K562 (cell line): ENCODE results near the gene KIF3A. TPM values are rescaled to one million over a fixed set of nuclear protein-coding genes. Genes with fewer than 3 reads are reported as not detected.

ENCODE experiments used
- ATAC-seq: fragments of 200-7000 bp; cut with Tn5 transposase; 3 replicates; pipeline ENCODE4 v1.9.1; 2020; ENCODE audit warnings: moderate library complexity
- BruUV-seq: library from RNA; stranded (reverse); fragments of 400-500 nt; replicated peaks from 2 replicates; lab custom pipeline; 2021; lab: Mats Ljungman, UMichigan
- CTCF ChIA-PET: fragments of 300-600 bp; formaldehyde crosslinking; extraction: SDS; loops from one replicate; lab custom pipeline; 2021; ENCODE audit warnings: low intra/inter-chr PET ratio; lab: Yijun Ruan, JAX
- POLR2A ChIA-PET: fragments of 300-600, 350-650 bp; sonication (Branson Sonifier 250); formaldehyde crosslinking; extraction: SDS; loops from one replicate; lab custom pipeline; 2021; ENCODE audit warnings: antibody characterized with exemption, inconsistent platforms; lab: Yijun Ruan, JAX
- DNase-seq, 4 experiments: peaks; one replicate each; pipeline versions ENCODE4 v3.0.0 to v3.0.0-alpha.2; 2011 to 2018; ENCODE audit warnings: low spot score in 3 of 4, mixed read lengths in 3 of 4; ENCODE audit errors: extremely low read depth in 1 of 4
- FAIRE-seq: peaks from 2 replicates; lab custom pipeline; 2011; peaks lifted over from hg19 to GRCh38; lab: Jason Lieb, UNC
- H2AFZ ChIP-seq: 2 replicates; pipeline ENCODE4 v1.6.0; 2011; ENCODE audit warnings: low read depth, low read length, control low read depth, inconsistent platforms
- H3K27ac ChIP-seq: fragments of 200-600 bp; 3 replicates; pipeline ENCODE4 v1.8.0; 2011; ENCODE audit warnings: low read depth, mild to moderate bottlenecking, control low read depth, inconsistent platforms, low read length, moderate library complexity, mixed read lengths; ENCODE audit errors: extremely low read depth
- H3K27me3 ChIP-seq, 2 experiments: fragments of 300-600 bp in 1 of 2; 2 replicates in 1 of 2; 3 replicates in 1 of 2; pipeline versions ENCODE4 v1.6.0 to v1.8.0; 2011; ENCODE audit warnings: inconsistent platforms in 2 of 2, low read length in 2 of 2, mild to moderate bottlenecking in 1 of 2, mixed read lengths in 1 of 2, moderate library complexity in 1 of 2; ENCODE audit not compliant: control insufficient read depth in 2 of 2, insufficient read depth in 2 of 2
- H3K36me3 ChIP-seq: fragments of 300-600 bp; 3 replicates; pipeline ENCODE4 v1.8.0; 2011; ENCODE audit warnings: mild to moderate bottlenecking, low read length, inconsistent platforms; ENCODE audit not compliant: control insufficient read depth, insufficient read depth
- H3K4me1 ChIP-seq, 2 experiments: fragments of 200-600 bp in 1 of 2; replicated peaks in 1 of 2; 2 replicates in 1 of 2; 3 replicates in 1 of 2; pipeline versions ENCODE4 v1.5.1 to v1.8.0; 2011; ENCODE audit warnings: inconsistent platforms in 2 of 2, low read length in 2 of 2, mild to moderate bottlenecking in 1 of 2, mixed read lengths in 1 of 2, moderate library complexity in 1 of 2; ENCODE audit not compliant: control insufficient read depth in 2 of 2, insufficient read depth in 2 of 2
- H3K4me2 ChIP-seq: 2 replicates; pipeline ENCODE4 v1.6.1; 2011; ENCODE audit warnings: low read length, control low read depth, inconsistent platforms, mixed read lengths; ENCODE audit not compliant: insufficient read depth
- H3K4me3 ChIP-seq: fragments of 200-600 bp; sonication (generic), shearing (Covaris generic); 2 replicates; pipeline ENCODE4 v1.5.1; 2016; ENCODE audit warnings: control low read depth, inconsistent platforms
- H3K79me2 ChIP-seq: fragments of 200-600 bp; 3 replicates; pipeline ENCODE4 v1.8.0; 2011; ENCODE audit warnings: low read length, inconsistent platforms; ENCODE audit not compliant: control insufficient read depth, insufficient read depth
- H3K9ac ChIP-seq, 2 experiments: 2 replicates each; pipeline versions ENCODE4 v1.6.0 to v1.6.1; 2011; ENCODE audit warnings: low read depth in 2 of 2, low read length in 2 of 2, control low read depth in 1 of 2, inconsistent platforms in 1 of 2, mild to moderate bottlenecking in 1 of 2, mixed read lengths in 1 of 2; ENCODE audit not compliant: insufficient read depth in 1 of 2
- H3K9me1 ChIP-seq: one replicate; pipeline ENCODE4 v1.6.0; 2011; ENCODE audit warnings: inconsistent platforms, mild to moderate bottlenecking, low read length, moderate library complexity; ENCODE audit not compliant: control insufficient read depth, insufficient read depth
- H3K9me3 ChIP-seq: replicated peaks from 2 replicates; pipeline ENCODE4 v1.5.1; 2011; ENCODE audit warnings: low read depth, low read length, inconsistent platforms; ENCODE audit not compliant: control insufficient read depth, insufficient read depth
- H4K20me1 ChIP-seq: replicated peaks from 2 replicates; pipeline ENCODE4 v1.6.1; 2011; ENCODE audit warnings: low read length, inconsistent platforms, mixed read lengths; ENCODE audit not compliant: control insufficient read depth, insufficient read depth
- C11orf30 ChIP-seq: fragments of 450-650 bp; IDR thresholded peaks from 2 replicates; pipeline ENCODE4 v1.6.1; 2016; ENCODE audit warnings: low read depth, mild to moderate bottlenecking
- CBX3 ChIP-seq, 2 experiments: IDR thresholded peaks; 1 replicate in 1 of 2; 2 replicates in 1 of 2; pipeline ENCODE4 v1.6.1; 2012; ENCODE audit warnings: inconsistent platforms in 2 of 2, low read length in 2 of 2, borderline replicate concordance in 1 of 2, control low read depth in 1 of 2
- FUS ChIP-seq: fragments of 200-400 bp; formaldehyde crosslinking; optimal IDR thresholded peaks from 2 replicates; pipeline ENCODE3; 2017; ENCODE audit warnings: low read depth, low read length
- RCOR1 ChIP-seq, 2 experiments: IDR thresholded peaks; 2 replicates each; pipeline ENCODE4 v1.6.1; 2012; ENCODE audit warnings: low read depth in 2 of 2, low read length in 2 of 2, borderline replicate concordance in 1 of 2, improper control_type of control experiment in 1 of 2
- SMARCC2 ChIP-seq: fragments of 450-650 bp; IDR thresholded peaks from 2 replicates; pipeline ENCODE4 v1.6.1; 2017; ENCODE audit warnings: antibody characterized with exemption, moderate library complexity, mild to moderate bottlenecking, low read depth
- TGIF2 ChIP-seq: sonication (generic); formaldehyde crosslinking; IDR thresholded peaks from 2 replicates; pipeline ENCODE4 v1.8.1; 2022; ENCODE audit warnings: mild to moderate bottlenecking, missing genetic modification reagents, moderate library complexity
- THRAP3 ChIP-seq: fragments of 450-650 bp; IDR thresholded peaks from 2 replicates; pipeline ENCODE4 v1.6.1; 2016; ENCODE audit warnings: mild to moderate bottlenecking, inconsistent platforms, borderline replicate concordance
- WGBS: fragments of 100-300 bp; shearing (Covaris generic); methylation state at CpG from one replicate; pipeline ENCODE4 v1.1.6; 2016; ENCODE audit warnings: low coverage, mixed read lengths; ENCODE audit not compliant: insufficient coverage; ENCODE audit errors: missing lambda C conversion rate; 5-methylcytosine and 5-hydroxymethylcytosine counted together
- in situ Hi-C: fragments of 300-500 bp; cut with MboI; formaldehyde crosslinking; loops from 4 replicates; pipeline ENCODE4 v1.15.0; 2018; ENCODE audit warnings: inconsistent platforms, mixed read lengths
- intact Hi-C: fragments of 100-400 bp; cut with micrococcal nuclease; formaldehyde crosslinking; loops from 2 replicates; pipeline ENCODE4 v1.14.2; 2022
- polyA plus RNA-seq, 8 experiments: library from polyadenylated mRNA; depleted of rRNA in 4 of 8; stranded (reverse) in 5 of 8; unstranded in 3 of 8; fragments of >200 nt; fragmentation: Nextera tagmentation in 2 of 8; fragmentation: Illumina TruSeq in 1 of 8; extraction: Ambion mirVana in 2 of 8; extraction: Trizol in 1 of 8; gene quantifications; 2 replicates each; pipeline versions ENCODE4 v1.2.1 to v1.2.3, GENCODE V29; 2011 to 2014; ENCODE audit warnings: inconsistent platforms in 1 of 8, missing spikeins in 1 of 8
- total RNA-seq, 7 experiments: library from RNA; depleted of rRNA in 6 of 7; stranded (reverse); fragments of >200 nt in 6 of 7; fragmentation: Illumina TruSeq in 2 of 7; extraction: Trizol in 2 of 7; gene quantifications; 2 replicates each; pipeline versions ENCODE4 v1.2.1 to v1.2.3, GENCODE V29; 2011 to 2021; ENCODE audit warnings: low replicate concordance in 1 of 7

The KIF3A gene
- total and polyA plus RNA-seq, 9 of the 15 experiments (the other 6 are each of a cell fraction or from before 2014, with no cell fraction given), result 1.5 to 7.8 (median 6.0) TPM

DNA sequence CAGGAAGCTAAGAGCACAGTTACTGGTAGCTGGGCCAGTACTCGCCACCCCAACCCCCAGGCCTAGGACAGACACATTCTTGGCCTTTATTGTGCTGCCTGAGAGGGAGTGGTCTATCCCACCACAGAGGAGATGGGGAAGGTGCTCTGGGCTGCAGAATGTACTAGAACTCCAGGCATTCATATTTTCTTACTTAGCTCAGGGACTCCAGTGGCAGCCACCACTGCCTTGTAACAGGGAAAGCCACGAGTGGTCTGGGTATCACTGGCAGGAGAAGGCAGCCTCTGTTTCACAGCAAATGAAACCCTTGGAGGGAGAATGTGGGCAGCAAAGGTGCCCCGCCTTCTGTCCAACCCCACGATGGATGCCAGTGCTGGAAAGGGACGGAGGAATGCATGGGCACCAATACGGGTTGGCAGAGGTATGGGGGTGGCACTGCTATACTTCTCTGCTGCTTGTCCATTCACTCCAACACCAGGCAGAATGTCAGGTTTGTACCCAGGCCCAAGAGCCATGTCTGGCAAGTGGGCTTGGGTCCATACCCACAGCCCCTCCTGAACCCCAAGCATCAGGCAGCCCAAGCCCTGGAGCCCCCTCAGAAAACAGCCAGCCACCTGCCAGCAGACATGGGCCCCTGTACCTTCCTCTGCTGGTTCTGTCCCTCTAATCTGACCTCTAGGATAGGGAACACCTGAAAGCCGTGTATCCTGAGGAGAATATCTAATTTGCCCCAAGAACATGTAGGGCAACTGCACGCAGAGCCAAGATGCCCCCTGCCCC is 35.1 kb upstream of the KIF3A start (continued):
- no peak for TF ChIP-seq RCOR1 (IDR thresholded peaks at IDR 0.05; ENCODE audit: borderline replicate concordance in 1 of 2, low read depth in 2 of 2, low read length in 2 of 2)
- no peak for TF ChIP-seq FUS
- TF ChIP-seq TGIF2 (CRISPR knock-in tag), result no peak
- TF ChIP-seq CBX3 (IDR thresholded peaks at IDR 0.05; ENCODE audit: borderline replicate concordance in 1 of 2, low read length in 2 of 2), result no peak
- TF ChIP-seq THRAP3, result no peak

DNA sequence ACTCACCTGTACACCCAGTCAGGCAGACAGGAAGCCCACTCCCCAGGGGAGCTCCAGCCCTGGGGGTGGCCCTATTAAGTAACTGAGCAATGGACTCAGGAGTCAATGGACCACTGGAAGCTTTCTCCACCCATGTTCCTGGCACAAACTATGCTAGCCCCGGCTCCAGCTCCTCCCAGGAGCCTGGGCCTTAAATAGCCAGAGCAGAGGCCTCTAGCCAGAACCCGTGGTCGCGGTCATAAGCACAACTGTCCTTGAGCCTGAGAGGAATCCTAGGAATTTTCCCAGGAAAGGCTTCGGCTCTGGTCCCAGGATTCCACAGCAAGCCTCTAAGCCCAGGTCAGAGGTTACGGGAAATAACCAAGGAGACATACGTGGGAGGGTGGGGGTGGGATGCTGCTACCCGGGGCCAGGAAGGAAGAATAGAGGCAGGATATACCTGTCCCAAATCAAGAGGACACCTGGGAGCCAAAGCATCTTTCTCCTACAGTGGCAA is 34.2 kb upstream of the KIF3A start:
- Histone ChIP-seq H3K9me1 (no peaks in the 10 kb centered on the region), H2AFZ (no peak overlapping the region), H3K9ac (peak overlapping the region in 1 of 2 experiments; percentile 56; a peak in 1 of 4 replicates), H3K4me2 (no peak overlapping the region), H3K4me3 (no peak overlapping the region), H3K27me3 (no peaks in the 10 kb centered on the region), H3K4me1 (peaks cover 34 to 41% of the 10 kb centered on the region in 2 experiments), H3K36me3 (peaks cover 63% of the 10 kb centered on the region; the same call in 2 of the 3 replicates), H3K27ac (no peak overlapping the region), H3K9me3 (no peaks in the 10 kb centered on the region), H4K20me1 (peaks cover 18% of the 10 kb centered on the region), H3K79me2 (peaks cover 97% of the 10 kb centered on the region)
- WGBS, result 83% methylated on average over 6 of the region's 8 CpGs
- ATAC-seq (no peak), FAIRE-seq (no peak), DNase-seq (no peak)
- intact Hi-C loops, result no loop called here
- in situ Hi-C loops, result no loop called here
- BruUV-seq, result no TSS peak
- POLR2A ChIA-PET, result interaction anchor here (1.1 to 1.8 kb wide), 8 partner anchors 8 to 59 kb away, joined by 3 to 9 read pairs (median 5); partner anchors contain the start of gene SHROOM1
- TF ChIP-seq C11orf30 (no peak), SMARCC2 (no peak)
- CTCF ChIA-PET, result interaction anchor here (0.6 kb wide), 1 partner anchor 38 kb away, joined by 4 read pairs; no protein-coding TSS in a partner anchor
